ENCODE results near the gene GALNT2. TPM values are rescaled to one million over a fixed set of nuclear protein-coding genes. Genes with fewer than 3 reads are reported as not detected.

The GALNT2 gene
- total and polyA plus RNA-seq, 2 of the 13 experiments (the other 11 are each of a cell fraction or from before 2014, with no cell fraction given): 39.3 to 39.6 TPM

- TF ChIP-seq, protein P1, sequence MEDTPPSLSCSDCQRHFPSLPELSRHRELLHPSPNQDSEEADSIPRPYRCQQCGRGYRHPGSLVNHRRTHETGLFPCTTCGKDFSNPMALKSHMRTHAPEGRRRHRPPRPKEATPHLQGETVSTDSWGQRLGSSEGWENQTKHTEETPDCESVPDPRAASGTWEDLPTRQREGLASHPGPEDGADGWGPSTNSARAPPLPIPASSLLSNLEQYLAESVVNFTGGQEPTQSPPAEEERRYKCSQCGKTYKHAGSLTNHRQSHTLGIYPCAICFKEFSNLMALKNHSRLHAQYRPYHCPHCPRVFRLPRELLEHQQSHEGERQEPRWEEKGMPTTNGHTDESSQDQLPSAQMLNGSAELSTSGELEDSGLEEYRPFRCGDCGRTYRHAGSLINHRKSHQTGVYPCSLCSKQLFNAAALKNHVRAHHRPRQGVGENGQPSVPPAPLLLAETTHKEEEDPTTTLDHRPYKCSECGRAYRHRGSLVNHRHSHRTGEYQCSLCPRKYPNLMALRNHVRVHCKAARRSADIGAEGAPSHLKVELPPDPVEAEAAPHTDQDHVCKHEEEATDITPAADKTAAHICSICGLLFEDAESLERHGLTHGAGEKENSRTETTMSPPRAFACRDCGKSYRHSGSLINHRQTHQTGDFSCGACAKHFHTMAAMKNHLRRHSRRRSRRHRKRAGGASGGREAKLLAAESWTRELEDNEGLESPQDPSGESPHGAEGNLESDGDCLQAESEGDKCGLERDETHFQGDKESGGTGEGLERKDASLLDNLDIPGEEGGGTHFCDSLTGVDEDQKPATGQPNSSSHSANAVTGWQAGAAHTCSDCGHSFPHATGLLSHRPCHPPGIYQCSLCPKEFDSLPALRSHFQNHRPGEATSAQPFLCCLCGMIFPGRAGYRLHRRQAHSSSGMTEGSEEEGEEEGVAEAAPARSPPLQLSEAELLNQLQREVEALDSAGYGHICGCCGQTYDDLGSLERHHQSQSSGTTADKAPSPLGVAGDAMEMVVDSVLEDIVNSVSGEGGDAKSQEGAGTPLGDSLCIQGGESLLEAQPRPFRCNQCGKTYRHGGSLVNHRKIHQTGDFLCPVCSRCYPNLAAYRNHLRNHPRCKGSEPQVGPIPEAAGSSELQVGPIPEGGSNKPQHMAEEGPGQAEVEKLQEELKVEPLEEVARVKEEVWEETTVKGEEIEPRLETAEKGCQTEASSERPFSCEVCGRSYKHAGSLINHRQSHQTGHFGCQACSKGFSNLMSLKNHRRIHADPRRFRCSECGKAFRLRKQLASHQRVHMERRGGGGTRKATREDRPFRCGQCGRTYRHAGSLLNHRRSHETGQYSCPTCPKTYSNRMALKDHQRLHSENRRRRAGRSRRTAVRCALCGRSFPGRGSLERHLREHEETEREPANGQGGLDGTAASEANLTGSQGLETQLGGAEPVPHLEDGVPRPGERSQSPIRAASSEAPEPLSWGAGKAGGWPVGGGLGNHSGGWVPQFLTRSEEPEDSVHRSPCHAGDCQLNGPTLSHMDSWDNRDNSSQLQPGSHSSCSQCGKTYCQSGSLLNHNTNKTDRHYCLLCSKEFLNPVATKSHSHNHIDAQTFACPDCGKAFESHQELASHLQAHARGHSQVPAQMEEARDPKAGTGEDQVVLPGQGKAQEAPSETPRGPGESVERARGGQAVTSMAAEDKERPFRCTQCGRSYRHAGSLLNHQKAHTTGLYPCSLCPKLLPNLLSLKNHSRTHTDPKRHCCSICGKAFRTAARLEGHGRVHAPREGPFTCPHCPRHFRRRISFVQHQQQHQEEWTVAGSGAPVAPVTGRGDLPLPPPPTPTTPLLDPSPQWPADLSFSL (CRISPR knock-in tag; IDR thresholded peaks at IDR 0.05): no peak
- TF ChIP-seq CTCF (CRISPR knock-in tag; IDR thresholded peaks at IDR 0.05): peak; percentile 25; the same call in 1 of the 2 replicates
- 0 out of 2 replicates have a peak, but pooled peaks have one; percentile 88 for TF ChIP-seq ZBTB3 (CRISPR knock-in tag; IDR thresholded peaks at IDR 0.05; ENCODE audit: borderline replicate concordance, low read depth)
- no peak for TF ChIP-seq AKNA (CRISPR knock-in tag; IDR thresholded peaks at IDR 0.05; ENCODE audit: borderline replicate concordance)
- TF ChIP-seq SOX6 (IDR thresholded peaks at IDR 0.05): no peak
- peak; percentile 93 for TF ChIP-seq SOX6 (CRISPR knock-in tag; IDR thresholded peaks at IDR 0.05)
Measured at GRCh38 chr1:230105754-230106625, 39.0 kb downstream of the GALNT2 start (continued).

Data from HepG2 (cell line).